ENCODE data around the gene MBD3.

Gene MBD3

DNA sequence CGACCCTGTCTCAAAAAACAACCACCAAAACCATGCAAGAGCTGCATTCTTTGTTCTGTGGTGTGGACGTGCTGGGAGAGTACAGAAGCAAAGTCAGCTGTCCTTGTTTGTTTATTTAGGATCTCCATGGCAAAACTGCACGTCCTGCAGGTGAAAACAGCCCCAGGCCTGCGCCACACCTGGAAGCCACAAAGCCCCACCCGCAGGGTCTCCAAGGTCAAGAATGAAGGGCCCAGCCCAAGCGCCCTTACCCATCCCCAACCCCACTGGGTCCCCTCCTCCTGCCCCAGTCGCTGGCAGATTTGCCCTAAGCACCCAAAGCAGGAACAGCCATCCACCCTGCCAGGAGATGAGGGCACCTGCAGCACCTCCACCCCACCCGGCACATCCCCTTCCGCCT is 10.5 kb downstream of the MBD3 start:
- TF ChIP-seq, protein P1, sequence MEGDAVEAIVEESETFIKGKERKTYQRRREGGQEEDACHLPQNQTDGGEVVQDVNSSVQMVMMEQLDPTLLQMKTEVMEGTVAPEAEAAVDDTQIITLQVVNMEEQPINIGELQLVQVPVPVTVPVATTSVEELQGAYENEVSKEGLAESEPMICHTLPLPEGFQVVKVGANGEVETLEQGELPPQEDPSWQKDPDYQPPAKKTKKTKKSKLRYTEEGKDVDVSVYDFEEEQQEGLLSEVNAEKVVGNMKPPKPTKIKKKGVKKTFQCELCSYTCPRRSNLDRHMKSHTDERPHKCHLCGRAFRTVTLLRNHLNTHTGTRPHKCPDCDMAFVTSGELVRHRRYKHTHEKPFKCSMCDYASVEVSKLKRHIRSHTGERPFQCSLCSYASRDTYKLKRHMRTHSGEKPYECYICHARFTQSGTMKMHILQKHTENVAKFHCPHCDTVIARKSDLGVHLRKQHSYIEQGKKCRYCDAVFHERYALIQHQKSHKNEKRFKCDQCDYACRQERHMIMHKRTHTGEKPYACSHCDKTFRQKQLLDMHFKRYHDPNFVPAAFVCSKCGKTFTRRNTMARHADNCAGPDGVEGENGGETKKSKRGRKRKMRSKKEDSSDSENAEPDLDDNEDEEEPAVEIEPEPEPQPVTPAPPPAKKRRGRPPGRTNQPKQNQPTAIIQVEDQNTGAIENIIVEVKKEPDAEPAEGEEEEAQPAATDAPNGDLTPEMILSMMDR (IDR thresholded peaks at IDR 0.05; ENCODE audit: low read depth, low read length) = no peak
- no peak for DNase-seq
- H3K27me3 ChIP-seq (ENCODE audit: insufficient read depth, low read depth, severe bottlenecking) = no peaks in the 10 kb centered on the region
- peaks cover 79% of the 10 kb centered on the region for H3K36me3 ChIP-seq
- no peak overlapping the region for H3K4me3 ChIP-seq (ENCODE audit: low read depth, low read length)
- no peaks in the 10 kb centered on the region for H3K9me3 ChIP-seq (ENCODE audit: severe bottlenecking)
- H3K27ac ChIP-seq = no peak overlapping the region

DNA sequence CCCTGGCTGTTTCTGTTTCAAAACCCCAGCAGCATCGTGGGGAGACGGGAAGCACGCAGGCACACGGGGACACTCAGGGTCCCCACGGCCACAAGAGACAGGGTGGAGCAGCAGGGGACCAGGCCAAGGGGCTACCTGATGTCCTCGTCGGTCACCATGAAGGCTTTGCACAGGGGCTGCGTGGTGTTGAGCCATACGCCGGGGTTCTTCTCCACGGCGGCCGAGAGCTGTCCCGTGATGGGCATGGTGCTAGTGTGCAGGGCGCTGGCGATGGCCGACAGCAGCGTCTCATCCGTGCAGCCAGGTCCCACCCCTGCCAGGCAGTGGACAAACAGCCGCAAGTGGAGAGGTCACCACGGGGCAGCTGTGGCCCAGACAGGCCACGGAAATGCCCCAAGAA is 11.7 kb downstream of the MBD3 start:
- no peaks in the 10 kb centered on the region for H3K27me3 ChIP-seq (ENCODE audit: insufficient read depth, low read depth, severe bottlenecking)
- TF ChIP-seq, protein P1 (IDR thresholded peaks at IDR 0.05; ENCODE audit: low read depth, low read length) = no peak
- DNase-seq = no peak
- no peaks in the 10 kb centered on the region for H3K9me3 ChIP-seq (ENCODE audit: severe bottlenecking)
- H3K27ac ChIP-seq = no peak overlapping the region
- H3K36me3 ChIP-seq = peaks cover 87% of the 10 kb centered on the region
- no peak overlapping the region for H3K4me3 ChIP-seq (ENCODE audit: low read depth, low read length)

DNA sequence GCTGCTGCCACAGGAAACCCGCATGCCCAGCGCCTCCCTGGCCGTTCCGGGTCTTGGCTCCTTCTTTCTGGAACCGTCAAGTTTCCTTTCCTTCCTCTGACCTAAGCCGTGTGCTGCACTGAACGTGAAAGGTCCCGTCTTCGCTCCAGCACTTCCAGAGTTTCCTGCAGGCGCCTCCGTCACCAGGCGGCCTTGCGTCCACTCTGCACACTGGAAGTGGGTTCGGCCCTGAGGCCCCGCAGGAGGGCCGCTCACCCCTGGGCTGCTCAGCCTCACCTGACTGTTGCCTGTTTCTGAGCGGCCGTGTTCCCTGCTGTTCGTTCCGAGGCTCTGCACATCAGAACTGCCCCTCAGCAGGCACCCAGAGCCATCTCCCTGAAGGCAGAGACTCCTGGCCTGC is 12.3 kb downstream of the MBD3 start:
- H3K27me3 ChIP-seq (ENCODE audit: insufficient read depth, low read depth, severe bottlenecking) = no peaks in the 10 kb centered on the region
- no peak overlapping the region for H3K4me3 ChIP-seq (ENCODE audit: low read depth, low read length)
- DNase-seq = no peak
- TF ChIP-seq, protein P1 (IDR thresholded peaks at IDR 0.05; ENCODE audit: low read depth, low read length) = no peak
- peaks cover 90% of the 10 kb centered on the region for H3K36me3 ChIP-seq
- no peak overlapping the region for H3K27ac ChIP-seq
- H3K9me3 ChIP-seq (ENCODE audit: severe bottlenecking) = no peaks in the 10 kb centered on the region

DNA sequence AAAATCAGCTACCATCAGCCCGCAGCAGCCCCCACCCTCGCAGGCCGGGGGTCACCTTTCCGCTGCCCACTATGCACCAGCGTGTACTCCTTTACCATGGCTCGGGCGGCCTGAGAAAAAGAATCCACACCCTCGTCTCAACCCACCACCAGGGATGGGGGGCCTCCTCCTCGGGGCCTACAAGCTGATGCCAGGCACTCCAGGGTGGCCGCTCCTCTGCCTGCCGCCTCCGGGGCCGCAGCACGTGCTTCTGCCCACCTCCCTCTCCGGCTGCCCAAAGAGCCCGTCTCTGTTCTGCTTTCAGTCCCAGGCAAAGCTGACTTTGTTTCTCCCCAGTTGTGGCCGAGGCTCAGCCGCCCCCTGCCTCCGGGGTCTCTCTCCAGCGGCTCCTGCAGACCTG is 13.4 kb downstream of the MBD3 start:
- H3K36me3 ChIP-seq = peaks cover 88% of the 10 kb centered on the region
- no peak for DNase-seq
- H3K9me3 ChIP-seq (ENCODE audit: severe bottlenecking) = no peaks in the 10 kb centered on the region
- TF ChIP-seq, protein P1 (IDR thresholded peaks at IDR 0.05; ENCODE audit: low read depth, low read length) = no peak
- no peak overlapping the region for H3K27ac ChIP-seq
- H3K4me3 ChIP-seq (ENCODE audit: low read depth, low read length) = no peak overlapping the region
- no peaks in the 10 kb centered on the region for H3K27me3 ChIP-seq (ENCODE audit: insufficient read depth, low read depth, severe bottlenecking)

DNA sequence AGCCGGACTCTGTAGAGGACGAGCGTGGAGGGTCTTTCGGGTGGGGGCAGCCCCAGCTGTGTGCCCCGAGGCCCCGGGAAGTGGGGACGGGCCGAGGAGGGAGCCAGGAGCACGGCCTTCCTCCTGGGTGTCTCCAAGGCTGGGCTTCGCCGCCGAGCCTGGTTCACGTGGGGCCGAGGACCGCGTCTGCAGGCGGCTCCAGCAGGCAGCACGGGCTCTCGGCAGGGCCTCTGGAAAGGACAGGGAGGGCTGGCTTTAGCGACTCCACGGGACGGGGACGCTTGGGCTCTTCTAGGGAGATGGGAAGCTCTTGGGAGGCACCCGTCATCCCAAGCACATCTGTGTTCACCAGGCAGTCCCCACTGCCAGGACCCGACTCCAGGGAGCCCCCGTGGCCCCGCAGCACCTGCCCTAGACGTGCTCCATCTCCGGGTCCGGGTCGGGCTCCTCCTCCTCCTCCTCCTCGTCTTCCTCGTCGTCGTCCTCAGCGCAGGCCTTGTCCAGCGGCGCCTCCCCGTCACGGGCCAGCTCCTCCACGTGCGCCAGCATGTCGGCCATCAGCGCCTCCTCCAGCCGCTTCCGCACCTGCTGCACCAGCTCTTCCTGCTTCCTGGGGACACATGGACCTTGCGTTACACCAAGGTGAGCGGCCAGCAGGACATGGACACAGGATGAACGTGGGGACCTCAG is 14.6 kb downstream of the MBD3 start:
- DNase-seq = no peak
- H3K4me3 ChIP-seq (ENCODE audit: low read depth, low read length) = no peak overlapping the region
- no peak overlapping the region for H3K27ac ChIP-seq
- peaks cover 77% of the 10 kb centered on the region for H3K36me3 ChIP-seq
- no peaks in the 10 kb centered on the region for H3K27me3 ChIP-seq (ENCODE audit: insufficient read depth, low read depth, severe bottlenecking)
- no peaks in the 10 kb centered on the region for H3K9me3 ChIP-seq (ENCODE audit: severe bottlenecking)
- TF ChIP-seq, protein P1 (IDR thresholded peaks at IDR 0.05; ENCODE audit: low read depth, low read length) = no peak

Data from WERI-Rb-1 (cell line).